GM19467 (cell line): Measurements from ENCODE around the gene HDAC1.

Experiments used
- ATAC-seq: cut with Tn5 transposase; IDR thresholded peaks from one replicate; pipeline ENCODE4 v1.9.1; 2021; ENCODE audit warnings: mild to moderate bottlenecking, moderate library complexity; ENCODE audit not compliant: unreplicated experiment

HDAC1 gene

GRCh38 chr1:32365445-32365844 lies 73.6 kb downstream of the HDAC1 start:
- no peak for ATAC-seq

GRCh38 chr1:32367912-32368635 lies 76.2 kb downstream of the HDAC1 start:
- ATAC-seq, result no peak

- no peak for ATAC-seq
Measured at GRCh38 chr1:32372149-32372756, 80.4 kb downstream of the HDAC1 start.

GRCh38 chr1:32373996-32374592 lies 82.2 kb downstream of the HDAC1 start:
- ATAC-seq, result no peak

GRCh38 chr1:32376199-32376598 lies 84.3 kb downstream of the HDAC1 start:
- ATAC-seq, result no peak

- ATAC-seq, result no peak
Measured at GRCh38 chr1:32377541-32378220, 85.8 kb downstream of the HDAC1 start.

GRCh38 chr1:32380057-32380456 lies 88.2 kb downstream of the HDAC1 start:
- no peak for ATAC-seq
